K562 (cell line): ENCODE data around the gene ADGRG1. TPM values are rescaled to one million over a fixed set of nuclear protein-coding genes. Genes with fewer than 3 reads are reported as not detected.

Experiments
- ATAC-seq: fragments of 200-7000 bp; cut with Tn5 transposase; 3 replicates; pipeline ENCODE4 v1.9.1; 2020; ENCODE audit warnings: moderate library complexity
- BruUV-seq: library from RNA; stranded (reverse); fragments of 400-500 nt; replicated peaks from 2 replicates; lab custom pipeline; 2021; lab: Mats Ljungman, UMichigan
- CTCF ChIA-PET: fragments of 300-600 bp; formaldehyde crosslinking; extraction: SDS; loops from one replicate; lab custom pipeline; 2021; ENCODE audit warnings: low intra/inter-chr PET ratio; lab: Yijun Ruan, JAX
- POLR2A ChIA-PET: fragments of 300-600, 350-650 bp; sonication (Branson Sonifier 250); formaldehyde crosslinking; extraction: SDS; loops from one replicate; lab custom pipeline; 2021; ENCODE audit warnings: antibody characterized with exemption, inconsistent platforms; lab: Yijun Ruan, JAX
- DNase-seq, 4 experiments: peaks; one replicate each; pipeline versions ENCODE4 v3.0.0 to v3.0.0-alpha.2; 2011 to 2018; ENCODE audit warnings: low spot score in 3 of 4, mixed read lengths in 3 of 4; ENCODE audit errors: extremely low read depth in 1 of 4
- FAIRE-seq: peaks from 2 replicates; lab custom pipeline; 2011; peaks lifted over from hg19 to GRCh38; lab: Jason Lieb, UNC
- H2AFZ ChIP-seq: 2 replicates; pipeline ENCODE4 v1.6.0; 2011; ENCODE audit warnings: low read depth, low read length, control low read depth, inconsistent platforms
- H3K27ac ChIP-seq: fragments of 200-600 bp; 3 replicates; pipeline ENCODE4 v1.8.0; 2011; ENCODE audit warnings: low read depth, mild to moderate bottlenecking, control low read depth, inconsistent platforms, low read length, moderate library complexity, mixed read lengths; ENCODE audit errors: extremely low read depth
- H3K27me3 ChIP-seq, 2 experiments: fragments of 300-600 bp in 1 of 2; 2 replicates in 1 of 2; 3 replicates in 1 of 2; pipeline versions ENCODE4 v1.6.0 to v1.8.0; 2011; ENCODE audit warnings: inconsistent platforms in 2 of 2, low read length in 2 of 2, mild to moderate bottlenecking in 1 of 2, mixed read lengths in 1 of 2, moderate library complexity in 1 of 2; ENCODE audit not compliant: control insufficient read depth in 2 of 2, insufficient read depth in 2 of 2
- H3K36me3 ChIP-seq: fragments of 300-600 bp; 3 replicates; pipeline ENCODE4 v1.8.0; 2011; ENCODE audit warnings: mild to moderate bottlenecking, low read length, inconsistent platforms; ENCODE audit not compliant: control insufficient read depth, insufficient read depth
- H3K4me1 ChIP-seq, 2 experiments: fragments of 200-600 bp in 1 of 2; replicated peaks in 1 of 2; 2 replicates in 1 of 2; 3 replicates in 1 of 2; pipeline versions ENCODE4 v1.5.1 to v1.8.0; 2011; ENCODE audit warnings: inconsistent platforms in 2 of 2, low read length in 2 of 2, mild to moderate bottlenecking in 1 of 2, mixed read lengths in 1 of 2, moderate library complexity in 1 of 2; ENCODE audit not compliant: control insufficient read depth in 2 of 2, insufficient read depth in 2 of 2
- H3K4me2 ChIP-seq: 2 replicates; pipeline ENCODE4 v1.6.1; 2011; ENCODE audit warnings: low read length, control low read depth, inconsistent platforms, mixed read lengths; ENCODE audit not compliant: insufficient read depth
- H3K4me3 ChIP-seq: fragments of 200-600 bp; sonication (generic), shearing (Covaris generic); 2 replicates; pipeline ENCODE4 v1.5.1; 2016; ENCODE audit warnings: control low read depth, inconsistent platforms
- H3K79me2 ChIP-seq: fragments of 200-600 bp; 3 replicates; pipeline ENCODE4 v1.8.0; 2011; ENCODE audit warnings: low read length, inconsistent platforms; ENCODE audit not compliant: control insufficient read depth, insufficient read depth
- H3K9ac ChIP-seq, 2 experiments: 2 replicates each; pipeline versions ENCODE4 v1.6.0 to v1.6.1; 2011; ENCODE audit warnings: low read depth in 2 of 2, low read length in 2 of 2, control low read depth in 1 of 2, inconsistent platforms in 1 of 2, mild to moderate bottlenecking in 1 of 2, mixed read lengths in 1 of 2; ENCODE audit not compliant: insufficient read depth in 1 of 2
- H3K9me1 ChIP-seq: one replicate; pipeline ENCODE4 v1.6.0; 2011; ENCODE audit warnings: inconsistent platforms, mild to moderate bottlenecking, low read length, moderate library complexity; ENCODE audit not compliant: control insufficient read depth, insufficient read depth
- H3K9me3 ChIP-seq: replicated peaks from 2 replicates; pipeline ENCODE4 v1.5.1; 2011; ENCODE audit warnings: low read depth, low read length, inconsistent platforms; ENCODE audit not compliant: control insufficient read depth, insufficient read depth
- H4K20me1 ChIP-seq: replicated peaks from 2 replicates; pipeline ENCODE4 v1.6.1; 2011; ENCODE audit warnings: low read length, inconsistent platforms, mixed read lengths; ENCODE audit not compliant: control insufficient read depth, insufficient read depth
- ATF3 ChIP-seq, 2 experiments: fragments of 450-650 bp in 1 of 2; sonication (generic) in 1 of 2; formaldehyde crosslinking in 1 of 2; IDR thresholded peaks in 1 of 2; conservative IDR thresholded peaks in 1 of 2; 2 replicates each; pipeline versions ENCODE4 v1.6.1 to v1.8.1; 2016 to 2023; ENCODE audit warnings: mild to moderate bottlenecking in 2 of 2, moderate library complexity in 2 of 2, inconsistent platforms in 1 of 2, missing genetic modification reagents in 1 of 2
- BDP1 ChIP-seq: IDR thresholded peaks from 3 replicates; pipeline ENCODE4 v1.6.1; 2011; ENCODE audit not compliant: insufficient read length, insufficient read depth
- CCAR2 ChIP-seq: fragments of 200-400 bp; formaldehyde crosslinking; IDR thresholded peaks from 2 replicates; pipeline ENCODE4 v1.6.1; 2017; ENCODE audit warnings: mild to moderate bottlenecking, low read depth, low read length
- HMGN3 ChIP-seq: IDR thresholded peaks from 2 replicates; pipeline ENCODE4 v1.6.1; 2011; ENCODE audit warnings: borderline replicate concordance, low read depth, mild to moderate bottlenecking, mixed read lengths, low read length; ENCODE audit not compliant: insufficient read length; ENCODE audit errors: extremely low read depth
- KLF13 ChIP-seq: fragments of 450-650 bp; IDR thresholded peaks from 2 replicates; pipeline ENCODE4 v1.6.1; 2016; ENCODE audit warnings: missing genetic modification characterization, low read depth, mild to moderate bottlenecking, missing compliant biosample characterization, moderate library complexity, borderline replicate concordance
- KLF16 ChIP-seq: IDR thresholded peaks from 2 replicates; pipeline ENCODE4 v1.6.1; 2016; ENCODE audit warnings: antibody characterized with exemption
- MAZ ChIP-seq, 2 experiments: fragments of 450-650 bp in 1 of 2; sonication (generic) in 1 of 2; formaldehyde crosslinking; IDR thresholded peaks in 1 of 2; conservative IDR thresholded peaks in 1 of 2; 2 replicates each; pipeline versions ENCODE4 v1.4.0 to v1.5.0; 2020; ENCODE audit warnings: mild to moderate bottlenecking in 1 of 2, missing genetic modification reagents in 1 of 2
- MECOM ChIP-seq: fragments of 250-450 bp; sonication (Bioruptor Pico); IDR thresholded peaks from 2 replicates; pipeline ENCODE4 v1.8.0; 2022; ENCODE audit warnings: inconsistent platforms
- NFIX ChIP-seq: fragments of 250-450 bp; sonication (Bioruptor Pico); IDR thresholded peaks from 2 replicates; pipeline ENCODE4 v1.4.0; 2020; ENCODE audit warnings: low read depth, mild to moderate bottlenecking, moderate library complexity
- NR2C1 ChIP-seq, 2 experiments: fragments of 450-650 bp; IDR thresholded peaks; 2 replicates each; pipeline ENCODE4 v1.6.1; 2017; ENCODE audit warnings: mild to moderate bottlenecking in 2 of 2, antibody characterized with exemption in 1 of 2, inconsistent platforms in 1 of 2, missing compliant biosample characterization in 1 of 2, missing genetic modification characterization in 1 of 2
- TFAP4 ChIP-seq: sonication (generic); formaldehyde crosslinking; IDR thresholded peaks from 2 replicates; pipeline ENCODE4 v1.8.0; 2022; ENCODE audit warnings: missing genetic modification reagents, mild to moderate bottlenecking, moderate library complexity, borderline replicate concordance
- ZBTB17 ChIP-seq: fragments of 450-650 bp; formaldehyde crosslinking; IDR thresholded peaks from 2 replicates; pipeline ENCODE4 v1.4.0; 2020; ENCODE audit warnings: mild to moderate bottlenecking
- ZNF12 ChIP-seq: sonication (generic); formaldehyde crosslinking; IDR thresholded peaks from 2 replicates; pipeline ENCODE4 v1.4.0; 2020; ENCODE audit warnings: mild to moderate bottlenecking, missing genetic modification reagents
- ZNF277 ChIP-seq: fragments of 250-450 bp; sonication (Bioruptor Pico); IDR thresholded peaks from 2 replicates; pipeline ENCODE4 v1.8.0; 2022; ENCODE audit warnings: inconsistent platforms, mild to moderate bottlenecking, moderate library complexity, borderline replicate concordance
- ZNF507 ChIP-seq: conservative IDR thresholded peaks from 2 replicates; pipeline ENCODE4 v1.6.1; 2017; ENCODE audit warnings: missing genetic modification characterization, missing compliant biosample characterization
- ZNF717 ChIP-seq: fragments of 250-450 bp; sonication (Bioruptor Pico); IDR thresholded peaks from 2 replicates; pipeline ENCODE4 v1.5.0; 2021
- ZNF830 ChIP-seq: fragments of 250-450 bp; sonication (Bioruptor Pico); IDR thresholded peaks from 2 replicates; pipeline ENCODE4 v1.5.0; 2021; ENCODE audit warnings: mild to moderate bottlenecking
- WGBS: fragments of 100-300 bp; shearing (Covaris generic); methylation state at CpG from one replicate; pipeline ENCODE4 v1.1.6; 2016; ENCODE audit warnings: low coverage, mixed read lengths; ENCODE audit not compliant: insufficient coverage; ENCODE audit errors: missing lambda C conversion rate; 5-methylcytosine and 5-hydroxymethylcytosine counted together
- in situ Hi-C: fragments of 300-500 bp; cut with MboI; formaldehyde crosslinking; loops from 4 replicates; pipeline ENCODE4 v1.15.0; 2018; ENCODE audit warnings: inconsistent platforms, mixed read lengths
- intact Hi-C: fragments of 100-400 bp; cut with micrococcal nuclease; formaldehyde crosslinking; loops from 2 replicates; pipeline ENCODE4 v1.14.2; 2022
- polyA plus RNA-seq, 8 experiments: library from polyadenylated mRNA; depleted of rRNA in 4 of 8; stranded (reverse) in 5 of 8; unstranded in 3 of 8; fragments of >200 nt; fragmentation: Nextera tagmentation in 2 of 8; fragmentation: Illumina TruSeq in 1 of 8; extraction: Ambion mirVana in 2 of 8; extraction: Trizol in 1 of 8; gene quantifications; 2 replicates each; pipeline versions ENCODE4 v1.2.1 to v1.2.3, GENCODE V29; 2011 to 2014; ENCODE audit warnings: inconsistent platforms in 1 of 8, missing spikeins in 1 of 8
- total RNA-seq, 7 experiments: library from RNA; depleted of rRNA in 6 of 7; stranded (reverse); fragments of >200 nt in 6 of 7; fragmentation: Illumina TruSeq in 2 of 7; extraction: Trizol in 2 of 7; gene quantifications; 2 replicates each; pipeline versions ENCODE4 v1.2.1 to v1.2.3, GENCODE V29; 2011 to 2021; ENCODE audit warnings: low replicate concordance in 1 of 7

The ADGRG1 gene
- total and polyA plus RNA-seq, 9 of the 15 experiments (the other 6 are each of a cell fraction or from before 2014, with no cell fraction given): 0.04 to 0.31 (median 0.16) TPM; not detected in 6

- H3K9me3 ChIP-seq: no peaks in the 10 kb centered on the region; the same call in 1 of the 2 replicates
- no peaks in the 10 kb centered on the region for H3K36me3 ChIP-seq
- H3K27ac ChIP-seq: no peak overlapping the region
- FAIRE-seq: peak; percentile 66
- intact Hi-C loops (loop anchor here (2.0 kb wide), 1 partner anchor 49 kb away; no protein-coding TSS in a partner anchor), in situ Hi-C loops (no loop called here)
- H3K9ac ChIP-seq: no peak overlapping the region
- no peak overlapping the region for H3K4me3 ChIP-seq
- POLR2A ChIA-PET: interaction anchor here (0.6 to 1.1 kb wide), 2 partner anchors 40 to 76 kb away, joined by 3 read pairs; no protein-coding TSS in a partner anchor
- H3K27me3 ChIP-seq: no peaks in the 10 kb centered on the region
- BruUV-seq: no TSS peak
- H3K9me1 ChIP-seq: no peaks in the 10 kb centered on the region
- peak; percentile 96 for ATAC-seq
- CTCF ChIA-PET: interaction anchor here (4.9 kb wide), 1 partner anchor 49 kb away, joined by 32 read pairs; no protein-coding TSS in a partner anchor
- no peaks in the 10 kb centered on the region for H4K20me1 ChIP-seq
- no peak overlapping the region for H3K4me2 ChIP-seq
- 17% methylated on average over 12 of the region's 12 CpGs for WGBS
- H3K4me1 ChIP-seq: peaks cover 12 to 34% of the 10 kb centered on the region in 2 experiments; a peak in 4 of 5 replicates
- peak; percentile 56 to 64 (median 62) for DNase-seq
- H2AFZ ChIP-seq: peak overlapping the region; percentile 33; the same call in 1 of the 2 replicates
- no peaks in the 10 kb centered on the region for H3K79me2 ChIP-seq
- TF ChIP-seq CCAR2 (no peak), MAZ (CRISPR knock-in tag; conservative IDR thresholded peaks at IDR 0.05 in 1 of 2, IDR thresholded peaks at IDR 0.05 in 1 of 2) (0 out of 4 replicates have a peak, but pooled peaks of 1 of the 2 experiments have one; percentile 25), MECOM (CRISPR knock-in tag) (no peak), BDP1 (no peak), ZNF12 (CRISPR knock-in tag) (no peak), HMGN3 (peak; percentile 19), KLF16 (no peak), ZNF717 (CRISPR knock-in tag) (no peak), NR2C1 (IDR thresholded peaks at IDR 0.05) (no peak), NR2C1 (tag; IDR thresholded peaks at IDR 0.05) (no peak), ZBTB17 (CRISPR knock-in tag) (no peak), TFAP4 (CRISPR knock-in tag) (peak; percentile 75), KLF13 (no peak), ATF3 (IDR thresholded peaks at IDR 0.05) (no peak), ATF3 (CRISPR knock-in tag; conservative IDR thresholded peaks at IDR 0.05) (no peak), NFIX (CRISPR knock-in tag) (no peak), ZNF830 (CRISPR knock-in tag) (no peak), ZNF507 (tag) (no peak), ZNF277 (no peak)
Measured at GRCh38 chr16:57600048-57600835, 28.2 kb upstream of the ADGRG1 start.
